HEK293 (cell line): ENCODE measurements around the gene ZNF438.

ENCODE experiments used
- CTCF ChIA-PET: fragments of 350-600 bp; formaldehyde crosslinking; extraction: SDS; loops from one replicate; lab custom pipeline; 2021; ENCODE audit warnings: antibody characterized with exemption; lab: Yijun Ruan, JAX
- POLR2A ChIA-PET: fragments of 300-600 bp; formaldehyde crosslinking; extraction: SDS; loops from one replicate; lab custom pipeline; 2020; ENCODE audit warnings: antibody characterized with exemption, inconsistent platforms; lab: Yijun Ruan, JAX
- H3K27ac ChIP-seq: fragments of 200-500 bp; sonication (Bioruptor generic); 2 replicates; pipeline ENCODE4 v1.5.1; 2014; ENCODE audit warnings: low read depth, low read length, control low read depth, inconsistent platforms; ENCODE audit errors: extremely low read depth
- H3K36me3 ChIP-seq, 2 experiments: fragments of 200-500 bp in 1 of 2; sonication (Bioruptor generic) in 1 of 2; 1 replicate in 1 of 2; 2 replicates in 1 of 2; pipeline ENCODE4 v1.5.1; 2014 to 2017; ENCODE audit warnings: inconsistent platforms in 2 of 2, low read length in 2 of 2; ENCODE audit not compliant: control insufficient read depth in 2 of 2, insufficient read depth in 1 of 2
- H3K4me1 ChIP-seq: fragments of 200-500 bp; sonication (Bioruptor generic); 2 replicates; pipeline ENCODE4 v1.5.1; 2014; ENCODE audit warnings: mild to moderate bottlenecking, low read length, inconsistent platforms; ENCODE audit not compliant: control insufficient read depth, insufficient read depth
- H3K4me3 ChIP-seq: 2 replicates; pipeline ENCODE4 v1.5.1; 2011; ENCODE audit warnings: low read depth, mild to moderate bottlenecking, control low read depth, low read length, moderate library complexity
- H3K9me3 ChIP-seq: fragments of 200-500 bp; sonication (Bioruptor generic); 2 replicates; pipeline ENCODE4 v1.5.1; 2014; ENCODE audit warnings: low read depth, low read length, inconsistent platforms; ENCODE audit not compliant: control insufficient read depth, insufficient read depth
- FEZF1 ChIP-seq: fragments of 450-650 bp; formaldehyde crosslinking; IDR thresholded peaks from 2 replicates; pipeline ENCODE4 v1.5.1; 2016; ENCODE audit warnings: missing biosample characterization, missing genetic modification characterization
- GFI1B ChIP-seq: fragments of 450-650 bp; formaldehyde crosslinking; IDR thresholded peaks from 2 replicates; pipeline ENCODE4 v1.5.1; 2016; ENCODE audit warnings: missing biosample characterization, missing genetic modification characterization
- GLI4 ChIP-seq: fragments of 450-650 bp; formaldehyde crosslinking; IDR thresholded peaks from 2 replicates; pipeline ENCODE4 v1.5.1; 2016; ENCODE audit warnings: missing biosample characterization, missing genetic modification characterization
- KLF10 ChIP-seq: fragments of 450-650 bp; IDR thresholded peaks from 2 replicates; pipeline ENCODE4 v1.5.1; 2018; ENCODE audit warnings: missing biosample characterization, mild to moderate bottlenecking, missing genetic modification characterization
- REPIN1 ChIP-seq: fragments of 450-650 bp; formaldehyde crosslinking; IDR thresholded peaks from 2 replicates; pipeline ENCODE4 v1.5.1; 2017; ENCODE audit warnings: missing biosample characterization, missing genetic modification characterization, low read depth
- SALL2 ChIP-seq: fragments of 450-650 bp; formaldehyde crosslinking; IDR thresholded peaks from 2 replicates; pipeline ENCODE4 v1.5.0; 2017; ENCODE audit warnings: missing biosample characterization, mild to moderate bottlenecking, missing genetic modification characterization, borderline replicate concordance
- ZFHX2 ChIP-seq: fragments of 450-650 bp; formaldehyde crosslinking; conservative IDR thresholded peaks from 2 replicates; pipeline ENCODE4 v1.5.1; 2016; ENCODE audit warnings: missing biosample characterization, missing genetic modification characterization
- ZFP41 ChIP-seq: fragments of 450-650 bp; formaldehyde crosslinking; IDR thresholded peaks from 2 replicates; pipeline ENCODE4 v1.5.1; 2016; ENCODE audit warnings: missing biosample characterization, missing genetic modification characterization, borderline replicate concordance
- ZNF132 ChIP-seq: fragments of 450-650 bp; formaldehyde crosslinking; IDR thresholded peaks from 2 replicates; pipeline ENCODE4 v1.5.1; 2017; ENCODE audit warnings: missing biosample characterization, missing genetic modification characterization, borderline replicate concordance
- ZNF133 ChIP-seq: fragments of 450-650 bp; formaldehyde crosslinking; IDR thresholded peaks from 2 replicates; pipeline ENCODE4 v1.5.1; 2016; ENCODE audit warnings: missing biosample characterization, missing genetic modification characterization
- ZNF223 ChIP-seq: fragments of 450-650 bp; formaldehyde crosslinking; IDR thresholded peaks from 2 replicates; pipeline ENCODE4 v1.5.1; 2016; ENCODE audit warnings: missing biosample characterization, missing genetic modification characterization
- ZNF26 ChIP-seq: fragments of 450-650 bp; formaldehyde crosslinking; IDR thresholded peaks from 2 replicates; pipeline ENCODE4 v1.5.1; 2016; ENCODE audit warnings: missing biosample characterization, missing genetic modification characterization
- ZNF311 ChIP-seq: fragments of 450-650 bp; formaldehyde crosslinking; IDR thresholded peaks from 2 replicates; pipeline ENCODE4 v1.5.1; 2017; ENCODE audit warnings: missing biosample characterization, missing genetic modification characterization, borderline replicate concordance
- ZNF37A ChIP-seq: fragments of 450-650 bp; IDR thresholded peaks from 2 replicates; pipeline ENCODE4 v1.5.1; 2018; ENCODE audit warnings: missing biosample characterization, missing genetic modification characterization
- ZNF423 ChIP-seq: fragments of 450-650 bp; formaldehyde crosslinking; IDR thresholded peaks from 2 replicates; pipeline ENCODE4 v1.5.1; 2016; ENCODE audit warnings: missing biosample characterization, missing genetic modification characterization
- ZNF510 ChIP-seq: fragments of 450-650 bp; formaldehyde crosslinking; IDR thresholded peaks from 2 replicates; pipeline ENCODE4 v1.5.1; 2018; ENCODE audit warnings: mild to moderate bottlenecking, missing genetic modification characterization, missing biosample characterization; ENCODE audit not compliant: insufficient replicate concordance
- ZNF544 ChIP-seq: fragments of 450-650 bp; formaldehyde crosslinking; IDR thresholded peaks from 2 replicates; pipeline ENCODE4 v1.5.0; 2017; ENCODE audit warnings: missing biosample characterization, missing genetic modification characterization
- ZNF660 ChIP-seq: fragments of 450-650 bp; IDR thresholded peaks from 2 replicates; pipeline ENCODE4 v1.5.1; 2018; ENCODE audit warnings: missing biosample characterization, mild to moderate bottlenecking, missing genetic modification characterization
- ZNF664 ChIP-seq: fragments of 450-650 bp; formaldehyde crosslinking; IDR thresholded peaks from 2 replicates; pipeline ENCODE4 v1.5.1; 2016; ENCODE audit warnings: missing biosample characterization, missing genetic modification characterization
- TF ChIP-seq, protein P1 (sequence below): fragments of 450-650 bp; formaldehyde crosslinking; IDR thresholded peaks from 2 replicates; pipeline ENCODE4 v1.5.1; 2016; ENCODE audit warnings: missing biosample characterization, missing genetic modification characterization, low read depth
- TF ChIP-seq, protein P2 (sequence below): fragments of 450-650 bp; formaldehyde crosslinking; IDR thresholded peaks from 2 replicates; pipeline ENCODE4 v1.5.1; 2016; ENCODE audit warnings: missing biosample characterization, missing genetic modification characterization
- TF ChIP-seq, protein P3 (sequence below): fragments of 450-650 bp; formaldehyde crosslinking; IDR thresholded peaks from 2 replicates; pipeline ENCODE4 v1.5.1; 2016; ENCODE audit warnings: missing biosample characterization, missing genetic modification characterization
- TF ChIP-seq, protein P4 (sequence below): fragments of 450-650 bp; formaldehyde crosslinking; IDR thresholded peaks from 2 replicates; pipeline ENCODE4 v1.5.1; 2016; ENCODE audit warnings: missing biosample characterization, missing genetic modification characterization

ZNF438 gene

GRCh38 chr10:30848396-30849032 is 183.2 kb downstream of the ZNF438 start (continued):
- TF ChIP-seq REPIN1 (tag by site-specific recombination) (no peak), ZNF37A (tag by site-specific recombination) (no peak), ZNF132 (tag by site-specific recombination) (no peak), SALL2 (tag by site-specific recombination) (no peak)
- TF ChIP-seq, protein P1, sequence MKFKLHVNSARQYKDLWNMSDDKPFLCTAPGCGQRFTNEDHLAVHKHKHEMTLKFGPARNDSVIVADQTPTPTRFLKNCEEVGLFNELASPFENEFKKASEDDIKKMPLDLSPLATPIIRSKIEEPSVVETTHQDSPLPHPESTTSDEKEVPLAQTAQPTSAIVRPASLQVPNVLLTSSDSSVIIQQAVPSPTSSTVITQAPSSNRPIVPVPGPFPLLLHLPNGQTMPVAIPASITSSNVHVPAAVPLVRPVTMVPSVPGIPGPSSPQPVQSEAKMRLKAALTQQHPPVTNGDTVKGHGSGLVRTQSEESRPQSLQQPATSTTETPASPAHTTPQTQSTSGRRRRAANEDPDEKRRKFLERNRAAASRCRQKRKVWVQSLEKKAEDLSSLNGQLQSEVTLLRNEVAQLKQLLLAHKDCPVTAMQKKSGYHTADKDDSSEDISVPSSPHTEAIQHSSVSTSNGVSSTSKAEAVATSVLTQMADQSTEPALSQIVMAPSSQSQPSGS = no peak
- TF ChIP-seq, protein P2, sequence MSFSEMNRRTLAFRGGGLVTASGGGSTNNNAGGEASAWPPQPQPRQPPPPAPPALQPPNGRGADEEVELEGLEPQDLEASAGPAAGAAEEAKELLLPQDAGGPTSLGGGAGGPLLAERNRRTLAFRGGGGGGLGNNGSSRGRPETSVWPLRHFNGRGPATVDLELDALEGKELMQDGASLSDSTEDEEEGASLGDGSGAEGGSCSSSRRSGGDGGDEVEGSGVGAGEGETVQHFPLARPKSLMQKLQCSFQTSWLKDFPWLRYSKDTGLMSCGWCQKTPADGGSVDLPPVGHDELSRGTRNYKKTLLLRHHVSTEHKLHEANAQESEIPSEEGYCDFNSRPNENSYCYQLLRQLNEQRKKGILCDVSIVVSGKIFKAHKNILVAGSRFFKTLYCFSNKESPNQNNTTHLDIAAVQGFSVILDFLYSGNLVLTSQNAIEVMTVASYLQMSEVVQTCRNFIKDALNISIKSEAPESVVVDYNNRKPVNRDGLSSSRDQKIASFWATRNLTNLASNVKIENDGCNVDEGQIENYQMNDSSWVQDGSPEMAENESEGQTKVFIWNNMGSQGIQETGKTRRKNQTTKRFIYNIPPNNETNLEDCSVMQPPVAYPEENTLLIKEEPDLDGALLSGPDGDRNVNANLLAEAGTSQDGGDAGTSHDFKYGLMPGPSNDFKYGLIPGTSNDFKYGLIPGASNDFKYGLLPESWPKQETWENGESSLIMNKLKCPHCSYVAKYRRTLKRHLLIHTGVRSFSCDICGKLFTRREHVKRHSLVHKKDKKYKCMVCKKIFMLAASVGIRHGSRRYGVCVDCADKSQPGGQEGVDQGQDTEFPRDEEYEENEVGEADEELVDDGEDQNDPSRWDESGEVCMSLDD = no peak

DNA sequence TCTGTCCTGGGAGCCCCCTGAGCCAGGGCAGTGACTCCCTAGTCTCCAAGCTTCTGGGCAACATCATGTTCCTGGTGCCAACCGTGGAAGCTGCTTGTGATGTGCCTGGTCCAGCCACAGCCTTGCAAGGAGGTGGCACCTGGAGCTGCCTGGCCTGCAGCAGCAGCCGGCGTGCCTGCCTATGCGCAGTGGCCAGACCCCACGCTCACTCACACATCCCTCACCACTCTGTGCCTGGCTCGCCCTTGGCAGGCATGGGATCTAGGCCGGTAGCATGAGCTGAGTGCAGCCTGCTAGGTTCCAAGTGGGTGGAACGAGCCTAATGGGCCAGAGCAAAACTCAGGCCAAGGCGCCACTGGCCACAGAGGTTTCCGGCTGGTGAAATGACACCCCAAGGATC is 184.0 kb downstream of the ZNF438 start:
- TF ChIP-seq ZNF26 (tag by site-specific recombination) (no peak), ZNF223 (tag by site-specific recombination) (no peak), ZFHX2 (tag by site-specific recombination) (no peak), ZNF510 (tag by site-specific recombination) (no peak), ZNF423 (no peak), ZNF133 (tag by site-specific recombination) (no peak), ZNF544 (tag by site-specific recombination) (no peak), ZFP41 (tag by site-specific recombination) (no peak)
- Histone ChIP-seq H3K36me3 (no peaks in the 10 kb centered on the region), H3K4me3 (no peak overlapping the region), H3K4me1 (no peaks in the 10 kb centered on the region), H3K27ac (no peak overlapping the region), H3K9me3 (no peaks in the 10 kb centered on the region)
- CTCF ChIA-PET = interaction anchor here (0.7 kb wide), 1 partner anchor 222 kb away, joined by 4 read pairs; no protein-coding TSS in a partner anchor
- POLR2A ChIA-PET = no interaction called here

DNA sequence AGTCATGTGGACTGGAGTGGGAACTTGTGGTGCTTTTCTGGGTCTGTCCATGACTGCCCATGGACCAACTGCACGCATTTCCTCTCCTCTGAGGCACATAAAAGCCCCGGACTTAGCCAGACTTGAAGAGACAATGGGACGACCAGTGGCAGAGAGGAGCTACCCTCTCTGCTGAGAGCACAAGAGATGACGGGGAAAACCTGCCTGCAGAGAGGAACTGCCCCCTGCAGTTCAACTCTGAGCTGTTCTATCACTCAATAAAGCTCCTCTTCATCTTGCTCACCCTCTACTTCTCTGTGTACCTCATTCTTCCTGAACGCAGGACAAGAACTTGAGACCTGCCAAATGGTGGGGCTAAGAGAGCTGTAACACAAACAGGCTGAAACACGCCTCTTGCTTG is 184.5 kb downstream of the ZNF438 start:
- Histone ChIP-seq H3K9me3 (no peaks in the 10 kb centered on the region), H3K36me3 (no peaks in the 10 kb centered on the region), H3K4me1 (no peaks in the 10 kb centered on the region), H3K27ac (no peak overlapping the region), H3K4me3 (no peak overlapping the region)
- ChIA-PET CTCF (interaction anchor here (0.7 kb wide), 1 partner anchor 222 kb away, joined by 4 read pairs; no protein-coding TSS in a partner anchor), POLR2A (no interaction called here)
- TF ChIP-seq ZNF311 (tag by site-specific recombination) (no peak), KLF10 (tag by site-specific recombination) (no peak), ZNF660 (no peak), GFI1B (tag by site-specific recombination) (no peak), FEZF1 (tag by site-specific recombination) (no peak), ZNF664 (no peak), GLI4 (tag by site-specific recombination) (no peak)
- TF ChIP-seq, protein P3, sequence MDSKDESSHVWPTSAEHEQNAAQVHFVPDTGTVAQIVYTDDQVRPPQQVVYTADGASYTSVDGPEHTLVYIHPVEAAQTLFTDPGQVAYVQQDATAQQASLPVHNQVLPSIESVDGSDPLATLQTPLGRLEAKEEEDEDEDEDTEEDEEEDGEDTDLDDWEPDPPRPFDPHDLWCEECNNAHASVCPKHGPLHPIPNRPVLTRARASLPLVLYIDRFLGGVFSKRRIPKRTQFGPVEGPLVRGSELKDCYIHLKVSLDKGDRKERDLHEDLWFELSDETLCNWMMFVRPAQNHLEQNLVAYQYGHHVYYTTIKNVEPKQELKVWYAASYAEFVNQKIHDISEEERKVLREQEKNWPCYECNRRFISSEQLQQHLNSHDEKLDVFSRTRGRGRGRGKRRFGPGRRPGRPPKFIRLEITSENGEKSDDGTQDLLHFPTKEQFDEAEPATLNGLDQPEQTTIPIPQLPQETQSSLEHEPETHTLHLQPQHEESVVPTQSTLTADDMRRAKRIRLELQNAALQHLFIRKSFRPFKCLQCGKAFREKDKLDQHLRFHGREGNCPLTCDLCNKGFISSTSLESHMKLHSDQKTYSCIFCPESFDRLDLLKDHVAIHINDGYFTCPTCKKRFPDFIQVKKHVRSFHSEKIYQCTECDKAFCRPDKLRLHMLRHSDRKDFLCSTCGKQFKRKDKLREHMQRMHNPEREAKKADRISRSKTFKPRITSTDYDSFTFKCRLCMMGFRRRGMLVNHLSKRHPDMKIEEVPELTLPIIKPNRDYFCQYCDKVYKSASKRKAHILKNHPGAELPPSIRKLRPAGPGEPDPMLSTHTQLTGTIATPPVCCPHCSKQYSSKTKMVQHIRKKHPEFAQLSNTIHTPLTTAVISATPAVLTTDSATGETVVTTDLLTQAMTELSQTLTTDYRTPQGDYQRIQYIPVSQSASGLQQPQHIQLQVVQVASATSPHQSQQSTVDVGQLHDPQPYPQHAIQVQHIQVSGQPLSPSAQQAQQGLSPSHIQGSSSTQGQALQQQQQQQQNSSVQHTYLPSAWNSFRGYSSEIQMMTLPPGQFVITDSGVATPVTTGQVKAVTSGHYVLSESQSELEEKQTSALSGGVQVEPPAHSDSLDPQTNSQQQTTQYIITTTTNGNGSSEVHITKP (tag by site-specific recombination) = no peak
- TF ChIP-seq, protein P4, sequence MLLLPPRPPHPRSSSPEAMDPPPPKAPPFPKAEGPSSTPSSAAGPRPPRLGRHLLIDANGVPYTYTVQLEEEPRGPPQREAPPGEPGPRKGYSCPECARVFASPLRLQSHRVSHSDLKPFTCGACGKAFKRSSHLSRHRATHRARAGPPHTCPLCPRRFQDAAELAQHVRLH (tag by site-specific recombination) = no peak
